ENCODE results near the gene SPATA31E1.

- TF ChIP-seq ESRRA (CRISPR knock-in tag; IDR thresholded peaks at IDR 0.05; ENCODE audit: borderline replicate concordance) (no peak), ZNF396 (CRISPR knock-in tag; IDR thresholded peaks at IDR 0.05; ENCODE audit: borderline replicate concordance) (no peak), ATF2 (CRISPR knock-in tag; IDR thresholded peaks at IDR 0.05; ENCODE audit: borderline replicate concordance, low read depth) (no peak), JUN (CRISPR knock-in tag; IDR thresholded peaks at IDR 0.05) (no peak)
Measured at GRCh38 chr9:87859786-87860185, 22.9 kb upstream of the SPATA31E1 start.

All from WTC11 (cell line).